GM10266 (cell line): ENCODE measurements around the gene MAN2A2.

Experiments used
- DNase-seq: peaks from one replicate; pipeline ENCODE4 v3.0.0; 2012; ENCODE audit errors: extremely low spot score
- CTCF ChIP-seq: IDR thresholded peaks from 2 replicates; pipeline ENCODE4 v1.5.1; 2012; ENCODE audit warnings: mild to moderate bottlenecking, low read depth; ENCODE audit not compliant: control insufficient read depth, insufficient read depth; ENCODE audit errors: missing control alignments

The MAN2A2 gene

DNA sequence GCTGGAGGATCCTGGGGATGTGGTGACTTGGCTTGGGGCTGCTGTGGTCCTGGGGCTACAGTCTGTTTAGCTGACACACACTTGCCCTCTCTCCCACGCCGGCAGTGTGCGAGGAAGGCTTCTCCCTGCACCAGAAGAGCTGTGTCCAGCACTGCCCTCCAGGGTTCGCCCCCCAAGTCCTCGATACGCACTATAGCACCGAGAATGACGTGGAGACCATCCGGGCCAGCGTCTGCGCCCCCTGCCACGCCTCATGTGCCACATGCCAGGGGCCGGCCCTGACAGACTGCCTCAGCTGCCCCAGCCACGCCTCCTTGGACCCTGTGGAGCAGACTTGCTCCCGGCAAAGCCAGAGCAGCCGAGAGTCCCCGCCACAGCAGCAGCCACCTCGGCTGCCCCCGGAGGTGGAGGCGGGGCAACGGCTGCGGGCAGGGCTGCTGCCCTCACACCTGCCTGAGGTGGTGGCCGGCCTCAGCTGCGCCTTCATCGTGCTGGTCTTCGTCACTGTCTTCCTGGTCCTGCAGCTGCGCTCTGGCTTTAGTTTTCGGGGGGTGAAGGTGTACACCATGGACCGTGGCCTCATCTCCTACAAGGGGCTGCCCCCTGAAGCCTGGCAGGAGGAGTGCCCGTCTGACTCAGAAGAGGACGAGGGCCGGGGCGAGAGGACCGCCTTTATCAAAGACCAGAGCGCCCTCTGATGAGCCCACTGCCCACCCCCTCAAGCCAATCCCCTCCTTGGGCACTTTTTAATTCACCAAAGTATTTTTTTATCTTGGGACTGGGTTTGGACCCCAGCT lies 21.7 kb upstream of the MAN2A2 start:
- DNase-seq, result no peak
- TF ChIP-seq CTCF, result no peak

GRCh38 chr15:90881978-90882721 lies 21.0 kb upstream of the MAN2A2 start:
- DNase-seq, result no peak
- TF ChIP-seq CTCF, result no peak

GRCh38 chr15:90882781-90883525 lies 20.1 kb upstream of the MAN2A2 start:
- DNase-seq, result no peak
- TF ChIP-seq CTCF, result no peak

DNA sequence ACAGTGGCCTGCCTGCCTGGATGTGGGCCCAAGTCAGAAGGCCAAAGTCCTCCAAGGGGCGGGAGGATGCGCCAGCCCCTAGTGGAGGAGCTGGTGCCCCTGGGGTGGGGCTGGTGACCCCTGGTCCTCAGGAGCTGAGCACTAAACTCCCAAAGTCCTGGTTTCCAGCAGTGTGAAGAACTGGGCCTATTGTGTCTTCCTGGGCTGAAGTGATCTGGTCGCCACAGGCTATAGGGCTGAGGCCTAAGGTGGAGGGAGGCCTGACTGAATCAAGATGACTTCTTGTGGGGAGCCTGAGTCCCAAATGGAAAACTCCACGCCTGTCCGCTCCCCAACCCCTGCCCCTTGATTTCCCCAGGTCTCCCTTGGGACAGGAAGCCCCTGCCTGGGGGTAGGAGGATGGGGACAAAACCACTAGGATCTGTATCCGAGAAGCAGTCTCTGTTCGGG lies 19.6 kb upstream of the MAN2A2 start:
- no peak for TF ChIP-seq CTCF

GRCh38 chr15:90883976-90884718 lies 19.0 kb upstream of the MAN2A2 start, which contains the start of gene FES:
Gene FES (plus strand): TSS chr15:90884504. CDS start chr15:90885046, 542 bp downstream.
- no peak for TF ChIP-seq CTCF
- DNase-seq, result peak; percentile 60

More for the DNA sequence above, 19.6 kb upstream of the MAN2A2 start:
- no peak for DNase-seq

- no peak for TF ChIP-seq CTCF
- DNase-seq, result no peak
Measured at GRCh38 chr15:90884719-90885431, 18.2 kb upstream of the MAN2A2 start.
